HL-60/S4 treated with phorbol 12-myristate 13-acetate at 8.2 ng/mL for 4 days and 3 days (cell line): ENCODE results near the gene SAFB2.

Experiments
- in situ Hi-C: fragments of 300-500 bp; cut with MboI; formaldehyde crosslinking; loops from 2 replicates; pipeline ENCODE4 v1.15.0; 2022; ENCODE audit warnings: low sequenced_read_pairs

Gene SAFB2

GRCh38 chr19:5553892-5554291, 68.7 kb downstream of the SAFB2 start:
- in situ Hi-C loops = no loop called here

DNA sequence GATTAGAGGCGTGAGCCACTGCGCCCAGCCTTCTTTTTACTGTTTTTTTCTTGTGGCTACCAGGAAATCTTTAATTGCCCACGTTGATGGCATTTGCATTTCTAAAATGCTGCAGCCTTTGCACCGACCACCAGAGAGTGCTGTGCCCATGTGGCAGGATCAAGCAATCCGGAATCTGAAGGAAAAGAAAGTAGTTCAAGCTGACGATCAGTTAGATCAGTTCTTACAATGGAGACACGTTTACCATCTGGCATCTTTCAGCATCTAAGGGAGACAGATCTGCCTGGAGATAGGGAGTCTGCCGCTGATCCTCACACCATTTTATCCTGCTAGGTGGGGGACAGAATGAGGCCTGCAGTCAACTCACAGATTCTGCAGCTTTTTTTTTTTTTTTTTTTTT, 74.7 kb downstream of the SAFB2 start:
- in situ Hi-C loops = no loop called here

- in situ Hi-C loops = no loop called here
Measured at GRCh38 chr19:5545984-5546383, 76.6 kb downstream of the SAFB2 start.

- in situ Hi-C loops = no loop called here
Measured at GRCh38 chr19:5545051-5545450, 77.5 kb downstream of the SAFB2 start.

DNA sequence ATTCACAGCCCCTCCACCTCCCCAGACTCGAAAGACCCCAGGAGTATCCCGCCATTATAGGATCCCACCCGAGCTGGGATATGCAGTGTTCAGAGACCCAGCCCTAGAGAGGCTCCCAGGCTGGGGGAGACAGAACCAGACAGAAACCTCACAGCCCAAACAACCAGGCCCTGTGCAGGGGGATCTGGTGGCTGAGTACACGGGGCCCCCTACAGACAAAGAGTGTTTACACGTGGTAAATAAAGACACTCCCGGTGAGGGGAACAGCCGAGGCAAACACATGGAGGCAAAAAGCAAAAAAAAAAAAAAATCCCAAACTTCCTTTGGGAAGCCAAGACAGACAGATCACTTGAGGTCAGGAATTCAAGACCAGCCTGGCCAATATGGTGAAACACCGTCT, 79.9 kb downstream of the SAFB2 start:
- in situ Hi-C loops = no loop called here

DNA sequence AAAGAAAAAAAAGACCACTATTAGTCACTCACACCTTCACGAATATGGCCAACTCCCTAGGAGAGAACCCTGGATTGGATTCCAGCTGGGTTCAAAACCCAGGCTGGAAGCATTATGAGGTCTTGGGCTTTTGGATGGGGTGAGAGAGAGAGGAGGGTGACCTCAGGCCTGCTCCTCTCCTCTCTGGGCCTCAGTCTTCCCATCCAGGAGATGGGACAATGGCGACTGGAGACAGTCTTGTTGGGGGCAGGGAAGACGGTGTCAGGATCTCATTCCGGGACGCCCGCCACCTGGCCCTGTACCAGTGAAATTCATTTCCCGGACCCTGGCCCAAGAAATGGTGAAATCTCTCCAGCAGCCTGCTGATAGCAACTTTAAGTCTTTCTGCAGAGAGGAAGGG, 81.1 kb downstream of the SAFB2 start:
- in situ Hi-C loops = no loop called here

DNA sequence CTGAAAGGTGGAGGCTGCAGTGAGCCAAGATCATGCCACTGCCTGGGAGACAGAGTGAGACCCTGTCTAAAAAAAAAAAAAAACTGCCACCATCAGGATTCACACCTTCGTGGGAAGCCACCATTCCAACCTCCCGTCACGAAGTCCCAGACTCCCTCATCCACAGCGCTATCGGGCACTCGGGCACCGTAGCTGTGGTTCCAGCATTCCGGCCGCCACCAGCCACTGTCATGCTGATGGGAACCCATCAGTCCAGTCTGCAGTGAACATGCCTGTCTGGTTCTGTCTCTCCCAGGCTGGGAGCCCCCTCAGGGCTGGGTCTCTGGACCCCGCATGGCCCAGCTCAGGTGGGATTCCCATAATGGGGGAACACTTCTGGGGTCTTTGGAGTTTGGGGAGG, 82.4 kb downstream of the SAFB2 start:
- in situ Hi-C loops = no loop called here

DNA sequence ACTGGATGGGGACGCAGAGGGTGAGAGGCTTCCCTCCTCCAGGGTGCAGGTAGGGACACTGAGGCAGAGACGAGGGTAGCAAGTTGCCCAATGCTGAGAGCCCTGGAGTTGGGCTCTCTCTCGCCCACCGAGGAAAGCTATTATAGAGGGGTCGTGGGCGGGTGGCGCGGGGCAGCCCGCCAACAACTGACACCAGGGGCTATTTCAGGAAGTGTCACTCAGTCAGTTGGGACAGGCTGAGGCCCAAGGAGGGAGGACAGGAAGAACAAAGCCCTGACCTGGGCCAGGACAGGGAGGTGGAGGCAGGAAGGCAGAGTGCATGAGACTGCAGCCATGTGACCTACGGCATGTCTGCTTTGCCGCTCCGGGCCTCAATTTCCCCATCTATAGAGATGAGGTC, 84.7 kb downstream of the SAFB2 start:
- in situ Hi-C loops = no loop called here
